Choroid plexus epithelial cell (primary cell): ENCODE measurements around the gene SPRR1A.

Experiments
- DNase-seq: peaks from one replicate; pipeline ENCODE4 v3.0.0-alpha.2; 2010; ENCODE audit warnings: low read depth
- H3K4me3 ChIP-seq: 2 replicates; pipeline ENCODE4 v1.5.1; 2011; ENCODE audit warnings: low read depth, mild to moderate bottlenecking, control low read depth, low read length, moderate library complexity
- CTCF ChIP-seq: conservative IDR thresholded peaks from 2 replicates; pipeline ENCODE4 v1.5.1; 2011; ENCODE audit warnings: low read depth, mild to moderate bottlenecking, control low read depth, inconsistent platforms, low read length, moderate library complexity

SPRR1A gene

GRCh38 chr1:152983743-152984142 lies at the start of gene SPRR1A:
Gene SPRR1A, plus strand, starts transcription at chr1:152984081. Its CDS starts 1,150 bp downstream, at chr1:152985231.
- TF ChIP-seq CTCF = no peak
- no peak for DNase-seq
- no peak within 1 kb of the TSS for H3K4me3 ChIP-seq

DNA sequence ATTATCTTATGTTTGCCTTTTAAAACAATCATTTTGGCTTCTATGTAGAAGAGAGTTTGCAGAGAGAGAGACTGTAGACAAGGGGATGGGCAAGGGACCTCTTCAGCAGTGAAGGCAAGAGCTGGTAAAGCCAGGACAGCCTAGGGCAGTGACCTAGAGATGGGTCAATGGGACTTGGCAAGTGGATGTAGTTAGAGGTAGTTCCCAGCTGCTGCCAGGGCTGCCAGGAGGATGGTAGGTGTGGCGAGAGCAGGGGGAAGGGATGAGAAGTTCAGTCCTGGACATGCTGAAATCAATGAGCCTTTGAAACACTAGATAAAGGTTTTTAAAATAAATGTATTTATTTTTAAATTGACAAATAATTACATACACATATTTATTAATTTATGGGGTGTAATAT lies 43.3 kb upstream of the SPRR1A start:
- no peak for TF ChIP-seq CTCF
- no peak overlapping the region for H3K4me3 ChIP-seq
- no peak for DNase-seq

GRCh38 chr1:152941037-152941711 lies 42.7 kb upstream of the SPRR1A start:
- no peak for DNase-seq
- no peak for TF ChIP-seq CTCF
- H3K4me3 ChIP-seq = no peak overlapping the region

DNA sequence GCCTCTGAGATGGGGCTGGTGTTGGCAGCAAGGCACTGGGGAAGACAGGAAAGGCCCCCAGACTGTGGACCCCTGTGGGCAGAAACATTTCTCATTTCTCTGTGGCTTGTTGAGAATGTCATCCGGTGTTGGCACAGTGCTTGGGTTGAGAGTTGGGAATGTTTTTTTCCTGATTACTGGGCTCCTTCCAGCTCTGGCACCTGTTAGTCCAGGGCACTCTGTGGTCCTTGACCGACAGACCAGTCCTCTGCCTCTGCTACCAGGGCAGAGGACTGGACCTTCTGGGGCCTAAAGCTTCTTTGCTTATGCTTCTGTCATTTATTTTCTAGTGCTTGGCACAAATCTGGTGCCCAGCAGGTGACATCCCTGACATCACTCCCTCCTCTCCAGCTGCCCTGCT lies 41.7 kb upstream of the SPRR1A start:
- DNase-seq = no peak
- TF ChIP-seq CTCF = no peak
- no peak overlapping the region for H3K4me3 ChIP-seq

DNA sequence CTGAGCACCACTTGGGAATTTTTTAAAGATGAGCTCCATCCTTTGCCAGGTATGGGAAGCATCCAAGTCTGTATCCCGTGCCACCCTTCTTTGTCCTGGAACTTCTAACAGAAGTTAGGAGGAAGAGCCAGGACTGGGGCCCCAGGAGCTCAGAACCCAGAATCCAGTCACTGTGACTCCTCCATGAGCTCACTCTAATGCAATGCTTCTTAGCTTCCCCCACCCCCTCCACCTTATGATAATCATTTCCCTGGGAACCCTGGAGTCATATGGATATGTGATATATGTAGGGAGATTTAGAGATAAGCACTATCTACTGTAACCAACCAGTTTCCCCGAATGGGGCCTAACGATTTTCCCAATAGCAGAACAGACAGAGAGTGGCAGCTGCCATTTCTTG lies 37.6 kb upstream of the SPRR1A start:
- no peak overlapping the region for H3K4me3 ChIP-seq
- no peak for TF ChIP-seq CTCF
- no peak for DNase-seq

- TF ChIP-seq CTCF = no peak
Observed at GRCh38 chr1:152946651-152947256, 37.1 kb upstream of the SPRR1A start, which contains the start of gene SPRR5. Gene SPRR5, plus strand, starts transcription at chr1:152947206. Its CDS starts 1,349 bp downstream, at chr1:152948555.

DNA sequence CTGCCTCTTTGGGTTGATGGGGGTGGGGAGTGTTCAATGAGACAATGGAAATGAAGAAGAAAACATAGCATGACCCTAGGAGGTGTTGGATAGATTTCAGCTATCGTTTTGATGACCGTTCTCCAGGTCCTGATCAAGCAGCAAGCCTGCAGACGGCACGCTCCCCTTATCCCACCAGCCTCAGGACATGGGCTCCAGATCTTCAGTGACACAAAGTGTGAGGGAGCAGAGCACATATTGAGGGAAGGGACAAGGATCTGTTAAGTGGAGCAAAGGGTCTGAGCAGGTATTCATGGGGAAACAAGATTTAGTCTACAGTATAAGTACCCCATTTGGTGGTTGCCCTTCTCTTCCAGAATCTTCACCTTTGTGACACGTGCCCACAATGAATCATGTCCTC lies 32.2 kb upstream of the SPRR1A start:
- DNase-seq = no peak
- H3K4me3 ChIP-seq = no peak overlapping the region
- TF ChIP-seq CTCF = no peak

More at GRCh38 chr1:152946651-152947256, 37.1 kb upstream of the SPRR1A start, which contains the start of gene SPRR5:
- H3K4me3 ChIP-seq = no peak within 1 kb of the TSS
- no peak for DNase-seq
